NCI-H1417 treated with DMSO at 0.1 percent for 48 hours (cell line): ENCODE results near the gene FLNA.
"Not testable (repeated sequence)": the region's sequence is repeated elsewhere in the genome, so short reads cannot be mapped to it uniquely, and the experiment has no call there.

Experiments used
- DNase-seq: peaks from one replicate; lab custom pipeline; 2025; lab: John Stamatoyannopoulos, UW

Gene FLNA

GRCh38 chrX:154374313-154375155 is at the start of gene FLNA:
TSS of gene FLNA (minus strand) at chrX:154374634. CDS start at chrX:154371245, 3,389 bp downstream.
- DNase-seq: no peak

- no peak for DNase-seq
Measured at GRCh38 chrX:154420402-154420756, 45.9 kb upstream of the FLNA start.

GRCh38 chrX:154419688-154420401 is 45.4 kb upstream of the FLNA start:
- DNase-seq: no peak

- no peak for DNase-seq
Measured at GRCh38 chrX:154419189-154419588, 44.8 kb upstream of the FLNA start.

- no peak for DNase-seq
Measured at GRCh38 chrX:154417157-154417556, 42.7 kb upstream of the FLNA start.

GRCh38 chrX:154413142-154413541 is 38.7 kb upstream of the FLNA start:
- DNase-seq: no peak

GRCh38 chrX:154412468-154412867 is 38.0 kb upstream of the FLNA start:
- no peak for DNase-seq

- DNase-seq: no peak
Measured at GRCh38 chrX:154411981-154412340, 37.5 kb upstream of the FLNA start.

GRCh38 chrX:154409222-154409871 is 34.9 kb upstream of the FLNA start, which contains the start of gene DNASE1L1:
TSS of gene DNASE1L1 (minus strand) at chrX:154409254. CDS start at chrX:154405568, 3,686 bp downstream.
- DNase-seq: no peak

- no peak for DNase-seq
Measured at GRCh38 chrX:154408659-154409221, 34.3 kb upstream of the FLNA start.

GRCh38 chrX:154404625-154405192 is 30.3 kb upstream of the FLNA start:
- DNase-seq: no peak

GRCh38 chrX:154403858-154404257 is 29.4 kb upstream of the FLNA start:
- DNase-seq: no peak

- no peak for DNase-seq
Measured at GRCh38 chrX:154403192-154403591, 28.8 kb upstream of the FLNA start.

GRCh38 chrX:154402622-154403127 is 28.2 kb upstream of the FLNA start:
- no peak for DNase-seq

- no peak for DNase-seq
Measured at GRCh38 chrX:154401918-154402621, 27.6 kb upstream of the FLNA start.

- DNase-seq: no peak
Measured at GRCh38 chrX:154401045-154401799, 26.8 kb upstream of the FLNA start.

GRCh38 chrX:154400369-154400817 is 26.0 kb upstream of the FLNA start:
- DNase-seq: not testable (repeated sequence)

GRCh38 chrX:154399527-154400368 is 25.3 kb upstream of the FLNA start:
- DNase-seq: no peak
